ENCODE results near the gene SS18L1.

Gene SS18L1

DNA sequence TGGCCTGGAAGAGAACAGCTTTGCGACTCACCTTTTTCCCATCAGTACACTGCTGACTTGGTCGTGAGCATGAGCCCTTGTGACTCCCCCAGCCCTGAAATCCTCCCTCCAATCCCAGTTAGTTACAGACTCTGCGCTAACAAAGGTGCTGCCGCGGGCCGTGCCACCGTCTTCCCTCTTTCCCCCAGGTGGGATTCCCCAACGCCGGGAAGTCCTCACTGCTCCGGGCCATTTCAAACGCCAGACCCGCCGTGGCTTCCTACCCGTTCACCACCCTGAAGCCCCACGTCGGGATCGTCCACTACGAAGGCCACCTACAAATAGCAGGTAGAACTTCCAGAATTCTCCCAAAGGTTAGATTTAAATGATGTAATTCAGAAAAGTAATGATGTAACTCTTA is 55.4 kb downstream of the SS18L1 start:
- Histone ChIP-seq H3K27me3 (ENCODE audit: insufficient read depth, poor library complexity, severe bottlenecking) (no peaks in the 10 kb centered on the region), H3K27ac (replicated peaks) (no peak overlapping the region), H3K4me3 (replicated peaks; ENCODE audit: insufficient read depth, low read length) (no peak overlapping the region)
- TF ChIP-seq POLR2AphosphoS5 (IDR thresholded peaks at IDR 0.05; ENCODE audit: low read depth), result no peak
- no peak for TF ChIP-seq GABPA (IDR thresholded peaks at IDR 0.05; ENCODE audit: low read depth)
- TF ChIP-seq, protein P1, sequence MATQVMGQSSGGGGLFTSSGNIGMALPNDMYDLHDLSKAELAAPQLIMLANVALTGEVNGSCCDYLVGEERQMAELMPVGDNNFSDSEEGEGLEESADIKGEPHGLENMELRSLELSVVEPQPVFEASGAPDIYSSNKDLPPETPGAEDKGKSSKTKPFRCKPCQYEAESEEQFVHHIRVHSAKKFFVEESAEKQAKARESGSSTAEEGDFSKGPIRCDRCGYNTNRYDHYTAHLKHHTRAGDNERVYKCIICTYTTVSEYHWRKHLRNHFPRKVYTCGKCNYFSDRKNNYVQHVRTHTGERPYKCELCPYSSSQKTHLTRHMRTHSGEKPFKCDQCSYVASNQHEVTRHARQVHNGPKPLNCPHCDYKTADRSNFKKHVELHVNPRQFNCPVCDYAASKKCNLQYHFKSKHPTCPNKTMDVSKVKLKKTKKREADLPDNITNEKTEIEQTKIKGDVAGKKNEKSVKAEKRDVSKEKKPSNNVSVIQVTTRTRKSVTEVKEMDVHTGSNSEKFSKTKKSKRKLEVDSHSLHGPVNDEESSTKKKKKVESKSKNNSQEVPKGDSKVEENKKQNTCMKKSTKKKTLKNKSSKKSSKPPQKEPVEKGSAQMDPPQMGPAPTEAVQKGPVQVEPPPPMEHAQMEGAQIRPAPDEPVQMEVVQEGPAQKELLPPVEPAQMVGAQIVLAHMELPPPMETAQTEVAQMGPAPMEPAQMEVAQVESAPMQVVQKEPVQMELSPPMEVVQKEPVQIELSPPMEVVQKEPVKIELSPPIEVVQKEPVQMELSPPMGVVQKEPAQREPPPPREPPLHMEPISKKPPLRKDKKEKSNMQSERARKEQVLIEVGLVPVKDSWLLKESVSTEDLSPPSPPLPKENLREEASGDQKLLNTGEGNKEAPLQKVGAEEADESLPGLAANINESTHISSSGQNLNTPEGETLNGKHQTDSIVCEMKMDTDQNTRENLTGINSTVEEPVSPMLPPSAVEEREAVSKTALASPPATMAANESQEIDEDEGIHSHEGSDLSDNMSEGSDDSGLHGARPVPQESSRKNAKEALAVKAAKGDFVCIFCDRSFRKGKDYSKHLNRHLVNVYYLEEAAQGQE (IDR thresholded peaks at IDR 0.05; ENCODE audit: insufficient replicate concordance, low read depth), result no peak
- TF ChIP-seq SPI1 (IDR thresholded peaks at IDR 0.05; ENCODE audit: borderline replicate concordance, low read depth), result no peak
- TF ChIP-seq, protein P2, sequence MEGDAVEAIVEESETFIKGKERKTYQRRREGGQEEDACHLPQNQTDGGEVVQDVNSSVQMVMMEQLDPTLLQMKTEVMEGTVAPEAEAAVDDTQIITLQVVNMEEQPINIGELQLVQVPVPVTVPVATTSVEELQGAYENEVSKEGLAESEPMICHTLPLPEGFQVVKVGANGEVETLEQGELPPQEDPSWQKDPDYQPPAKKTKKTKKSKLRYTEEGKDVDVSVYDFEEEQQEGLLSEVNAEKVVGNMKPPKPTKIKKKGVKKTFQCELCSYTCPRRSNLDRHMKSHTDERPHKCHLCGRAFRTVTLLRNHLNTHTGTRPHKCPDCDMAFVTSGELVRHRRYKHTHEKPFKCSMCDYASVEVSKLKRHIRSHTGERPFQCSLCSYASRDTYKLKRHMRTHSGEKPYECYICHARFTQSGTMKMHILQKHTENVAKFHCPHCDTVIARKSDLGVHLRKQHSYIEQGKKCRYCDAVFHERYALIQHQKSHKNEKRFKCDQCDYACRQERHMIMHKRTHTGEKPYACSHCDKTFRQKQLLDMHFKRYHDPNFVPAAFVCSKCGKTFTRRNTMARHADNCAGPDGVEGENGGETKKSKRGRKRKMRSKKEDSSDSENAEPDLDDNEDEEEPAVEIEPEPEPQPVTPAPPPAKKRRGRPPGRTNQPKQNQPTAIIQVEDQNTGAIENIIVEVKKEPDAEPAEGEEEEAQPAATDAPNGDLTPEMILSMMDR (IDR thresholded peaks at IDR 0.05; ENCODE audit: insufficient read depth, low read length), result no peak
- DNase-seq (ENCODE audit: low read depth in 1 of 2, low spot score in 1 of 2), result no peak

DNA sequence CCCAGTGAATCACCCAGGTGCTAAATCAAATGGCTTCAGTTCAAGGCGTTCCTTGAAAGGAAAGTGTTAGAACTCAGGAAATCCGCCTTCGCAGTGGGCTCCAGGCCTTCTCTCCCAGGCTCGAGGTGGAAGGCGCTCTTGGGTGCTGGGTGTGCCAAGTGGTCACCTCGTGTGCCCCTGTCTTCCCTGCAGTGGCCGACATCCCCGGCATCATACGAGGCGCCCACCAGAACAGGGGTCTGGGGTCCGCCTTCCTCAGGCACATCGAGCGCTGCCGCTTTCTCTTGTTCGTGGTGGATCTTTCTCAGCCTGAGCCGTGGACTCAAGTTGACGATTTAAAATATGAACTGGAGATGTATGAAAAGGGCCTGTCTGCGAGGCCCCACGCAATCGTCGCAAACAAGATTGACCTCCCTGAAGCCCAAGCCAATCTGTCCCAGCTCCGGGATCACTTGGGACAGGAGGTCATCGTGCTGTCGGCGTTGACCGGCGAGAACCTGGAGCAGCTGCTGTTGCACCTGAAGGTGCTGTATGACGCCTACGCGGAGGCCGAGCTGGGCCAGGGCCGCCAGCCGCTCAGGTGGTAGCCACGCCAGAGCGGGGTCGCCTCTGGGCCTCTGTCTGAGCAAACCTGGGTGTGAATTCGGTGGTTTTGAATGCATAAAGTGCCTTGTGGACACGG is 57.1 kb downstream of the SS18L1 start:
- no peak overlapping the region for H3K4me3 ChIP-seq (replicated peaks; ENCODE audit: insufficient read depth, low read length)
- H3K27me3 ChIP-seq (ENCODE audit: insufficient read depth, poor library complexity, severe bottlenecking), result no peaks in the 10 kb centered on the region
- TF ChIP-seq, protein P2 (IDR thresholded peaks at IDR 0.05; ENCODE audit: insufficient read depth, low read length), result no peak
- TF ChIP-seq GABPA (IDR thresholded peaks at IDR 0.05; ENCODE audit: low read depth) (no peak), SPI1 (IDR thresholded peaks at IDR 0.05; ENCODE audit: borderline replicate concordance, low read depth) (no peak), POLR2AphosphoS5 (IDR thresholded peaks at IDR 0.05; ENCODE audit: low read depth) (no peak)
- TF ChIP-seq, protein P1 (IDR thresholded peaks at IDR 0.05; ENCODE audit: insufficient replicate concordance, low read depth), result no peak
- no peak overlapping the region for H3K27ac ChIP-seq (replicated peaks)
- DNase-seq (ENCODE audit: low read depth in 1 of 2, low spot score in 1 of 2), result no peak

DNA sequence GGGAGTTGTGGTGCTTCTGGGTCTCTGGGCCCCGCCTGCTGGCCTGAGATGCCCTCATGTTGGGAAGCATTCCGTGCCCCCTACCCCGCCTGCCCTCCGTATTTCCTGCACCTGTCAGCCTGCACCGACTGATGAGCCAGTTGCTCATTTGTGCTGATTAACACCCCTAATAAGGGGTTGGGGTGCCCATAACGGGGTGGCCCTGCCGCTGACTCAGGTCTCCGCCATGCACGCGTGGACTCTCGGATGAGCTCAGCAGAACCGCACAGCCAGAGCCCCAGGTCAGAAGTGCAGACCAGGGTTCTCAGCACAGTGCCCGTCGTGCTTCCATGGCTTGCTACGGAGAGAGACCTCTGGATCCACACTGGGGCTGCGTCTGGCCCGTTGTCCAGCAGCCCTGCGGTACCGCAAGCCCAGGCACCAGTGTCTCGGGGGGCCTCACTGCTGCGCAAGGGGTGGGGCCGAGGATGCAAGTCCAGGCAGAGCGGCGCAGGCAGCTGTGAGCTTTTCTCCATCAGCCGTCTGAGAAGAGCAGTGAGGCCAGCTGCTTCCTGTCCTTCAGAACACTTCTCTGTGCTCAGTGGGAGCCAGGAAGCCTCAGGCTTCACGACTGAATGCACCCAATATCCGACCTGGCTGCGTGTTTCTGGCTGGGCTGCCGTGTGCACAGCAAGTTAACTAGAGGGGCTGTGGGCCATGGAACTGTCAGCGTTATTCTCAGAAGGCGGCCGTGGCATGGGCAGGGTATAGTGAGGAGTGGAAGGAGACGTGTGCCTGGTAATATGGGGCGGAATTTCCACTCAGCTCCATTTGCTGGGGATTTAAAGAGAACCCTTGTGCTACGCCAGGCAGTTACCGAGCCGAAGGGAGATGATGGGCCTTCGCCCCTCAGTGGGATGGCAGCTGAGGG is 57.9 kb downstream of the SS18L1 start:
- no peak overlapping the region for H3K27ac ChIP-seq (replicated peaks)

More for the DNA sequence above, 57.9 kb downstream of the SS18L1 start:
- no peaks in the 10 kb centered on the region for H3K27me3 ChIP-seq (ENCODE audit: insufficient read depth, poor library complexity, severe bottlenecking)
- DNase-seq (ENCODE audit: low read depth in 1 of 2, low spot score in 1 of 2), result no peak
- TF ChIP-seq GABPA (IDR thresholded peaks at IDR 0.05; ENCODE audit: low read depth) (no peak), POLR2AphosphoS5 (IDR thresholded peaks at IDR 0.05; ENCODE audit: low read depth) (no peak), SPI1 (IDR thresholded peaks at IDR 0.05; ENCODE audit: borderline replicate concordance, low read depth) (no peak)
- TF ChIP-seq, protein P2 (IDR thresholded peaks at IDR 0.05; ENCODE audit: insufficient read depth, low read length), result no peak
- TF ChIP-seq, protein P1 (IDR thresholded peaks at IDR 0.05; ENCODE audit: insufficient replicate concordance, low read depth), result no peak
- H3K4me3 ChIP-seq (replicated peaks; ENCODE audit: insufficient read depth, low read length), result no peak overlapping the region
